ENCODE results near the gene CORIN.

CORIN gene

GRCh38 chr4:47749060-47749459 is 88.8 kb downstream of the CORIN start:
- Mint-ChIP-seq H3K9me3 (peaks cover 7% of the 10 kb centered on the region), H3K27me3 (ENCODE audit: low read depth) (no peaks in the 10 kb centered on the region), H3K36me3 (ENCODE audit: low read depth) (peaks cover 4% of the 10 kb centered on the region), H3K4me3 (no peak overlapping the region), H3K4me1 (no peaks in the 10 kb centered on the region), H3K27ac (no peak overlapping the region)
- TF ChIP-seq CTCF (IDR thresholded peaks at IDR 0.05; ENCODE audit: unreplicated experiment in 3 of 3), result no peak

GRCh38 chr4:47747846-47748494 is 89.9 kb downstream of the CORIN start:
- H3K27me3 Mint-ChIP-seq (ENCODE audit: low read depth), result no peaks in the 10 kb centered on the region
- H3K9me3 Mint-ChIP-seq, result peaks cover 6% of the 10 kb centered on the region
- H3K4me1 Mint-ChIP-seq, result no peaks in the 10 kb centered on the region
- no peak for TF ChIP-seq CTCF (IDR thresholded peaks at IDR 0.05; ENCODE audit: unreplicated experiment in 3 of 3)
- H3K4me3 Mint-ChIP-seq, result no peak overlapping the region
- peaks cover 8% of the 10 kb centered on the region for H3K36me3 Mint-ChIP-seq (ENCODE audit: low read depth)
- no peak overlapping the region for H3K27ac Mint-ChIP-seq

- Mint-ChIP-seq H3K4me3 (no peak overlapping the region), H3K36me3 (ENCODE audit: low read depth) (peaks cover 7% of the 10 kb centered on the region), H3K27ac (no peak overlapping the region), H3K9me3 (peaks cover 7% of the 10 kb centered on the region), H3K27me3 (ENCODE audit: low read depth) (no peaks in the 10 kb centered on the region), H3K4me1 (no peaks in the 10 kb centered on the region)
- TF ChIP-seq CTCF (IDR thresholded peaks at IDR 0.05; ENCODE audit: unreplicated experiment in 3 of 3), result no peak
Measured at GRCh38 chr4:47747211-47747610, 90.7 kb downstream of the CORIN start.

- H3K36me3 Mint-ChIP-seq (ENCODE audit: low read depth), result peaks cover 7% of the 10 kb centered on the region
- no peaks in the 10 kb centered on the region for H3K4me1 Mint-ChIP-seq
- H3K27me3 Mint-ChIP-seq (ENCODE audit: low read depth), result no peaks in the 10 kb centered on the region
- peaks cover 7% of the 10 kb centered on the region for H3K9me3 Mint-ChIP-seq
- TF ChIP-seq CTCF (IDR thresholded peaks at IDR 0.05; ENCODE audit: unreplicated experiment in 3 of 3), result no peak
- H3K4me3 Mint-ChIP-seq, result no peak overlapping the region
- H3K27ac Mint-ChIP-seq, result no peak overlapping the region
Measured at GRCh38 chr4:47746122-47746521, 91.7 kb downstream of the CORIN start.

- no peak overlapping the region for H3K4me3 Mint-ChIP-seq
- peaks cover 7% of the 10 kb centered on the region for H3K9me3 Mint-ChIP-seq
- H3K36me3 Mint-ChIP-seq (ENCODE audit: low read depth), result peaks cover 7% of the 10 kb centered on the region
- no peak for TF ChIP-seq CTCF (IDR thresholded peaks at IDR 0.05; ENCODE audit: unreplicated experiment in 3 of 3)
- H3K4me1 Mint-ChIP-seq, result no peaks in the 10 kb centered on the region
- H3K27me3 Mint-ChIP-seq (ENCODE audit: low read depth), result no peaks in the 10 kb centered on the region
- no peak overlapping the region for H3K27ac Mint-ChIP-seq
Measured at GRCh38 chr4:47744843-47745382, 93.0 kb downstream of the CORIN start.

GRCh38 chr4:47744253-47744652 is 93.6 kb downstream of the CORIN start:
- Mint-ChIP-seq H3K27ac (no peak overlapping the region), H3K27me3 (ENCODE audit: low read depth) (no peaks in the 10 kb centered on the region), H3K4me1 (no peaks in the 10 kb centered on the region), H3K4me3 (no peak overlapping the region), H3K36me3 (ENCODE audit: low read depth) (peaks cover 7% of the 10 kb centered on the region), H3K9me3 (peaks cover 12% of the 10 kb centered on the region)
- TF ChIP-seq CTCF (IDR thresholded peaks at IDR 0.05; ENCODE audit: unreplicated experiment in 3 of 3), result no peak

Measured in nephron (organoid).